SK-N-SH treated with all-trans-retinoic acid at 6 μM for 48 hours (cell line): ENCODE measurements around the gene CLEC7A.

Experiments used
- ARNTL ChIP-seq: fragments of 450-650 bp; formaldehyde crosslinking; IDR thresholded peaks from 2 replicates; pipeline ENCODE4 v1.5.0; 2020; ENCODE audit warnings: low read depth, mild to moderate bottlenecking, moderate library complexity, borderline replicate concordance
- BACH2 ChIP-seq: fragments of 250-450 bp; sonication (Bioruptor Pico); IDR thresholded peaks from 2 replicates; pipeline ENCODE4 v1.9.0; 2021; ENCODE audit warnings: mild to moderate bottlenecking, borderline replicate concordance
- CREB5 ChIP-seq: fragments of 250-450 bp; sonication (Bioruptor Pico); IDR thresholded peaks from 2 replicates; pipeline ENCODE4 v1.5.1; 2020; ENCODE audit warnings: low read depth, mild to moderate bottlenecking, moderate library complexity
- CSRNP3 ChIP-seq: fragments of 250-450 bp; sonication (Bioruptor Pico); IDR thresholded peaks from 2 replicates; pipeline ENCODE4 v1.5.1; 2021; ENCODE audit warnings: mild to moderate bottlenecking, moderate library complexity
- ESRRG ChIP-seq: fragments of 250-450 bp; sonication (Bioruptor Pico); IDR thresholded peaks from 2 replicates; pipeline ENCODE4 v1.6.1; 2021; ENCODE audit warnings: mild to moderate bottlenecking
- ISL1 ChIP-seq: fragments of 250-450 bp; sonication (Bioruptor Pico); IDR thresholded peaks from 2 replicates; pipeline ENCODE4 v2.1.2; 2022; ENCODE audit warnings: mild to moderate bottlenecking, moderate library complexity
- PATZ1 ChIP-seq: fragments of 250-450 bp; sonication (Bioruptor Pico); IDR thresholded peaks from 2 replicates; pipeline ENCODE4 v1.8.0; 2020; ENCODE audit warnings: mild to moderate bottlenecking, moderate library complexity, borderline replicate concordance
- RARB ChIP-seq: fragments of 250-450 bp; sonication (Bioruptor Pico); IDR thresholded peaks from 2 replicates; pipeline ENCODE4 v1.8.0; 2021; ENCODE audit warnings: mild to moderate bottlenecking, moderate library complexity
- SNAI2 ChIP-seq: fragments of 250-450 bp; sonication (Bioruptor Pico); IDR thresholded peaks from 2 replicates; pipeline ENCODE4 v1.5.0; 2020; ENCODE audit warnings: mild to moderate bottlenecking, moderate library complexity
- ZFP3 ChIP-seq: fragments of 250-450 bp; sonication (Bioruptor Pico); IDR thresholded peaks from 2 replicates; pipeline ENCODE4 v1.5.0; 2020; ENCODE audit warnings: mild to moderate bottlenecking, moderate library complexity
- ZFP30 ChIP-seq: fragments of 450-650 bp; formaldehyde crosslinking; IDR thresholded peaks from 2 replicates; pipeline ENCODE4 v1.5.0; 2022; ENCODE audit warnings: mild to moderate bottlenecking, moderate library complexity

- TF ChIP-seq ISL1 (CRISPR knock-in tag) (no peak), BACH2 (CRISPR knock-in tag) (no peak), PATZ1 (CRISPR knock-in tag) (no peak), CREB5 (CRISPR knock-in tag) (no peak), ARNTL (CRISPR knock-in tag) (no peak), RARB (no peak), ZFP30 (no peak), ESRRG (no peak), SNAI2 (no peak), ZFP3 (no peak), CSRNP3 (CRISPR knock-in tag) (no peak)
Measured at GRCh38 chr12:10115311-10115710, 14.7 kb downstream of the CLEC7A start.
